ENCODE results near the gene SS18. TPM values are rescaled to one million over a fixed set of nuclear protein-coding genes. Genes with fewer than 3 reads are reported as not detected.

Gene SS18
- total RNA-seq, 4 donors from 2014 or later, result 125 to 188 (median 151) TPM

GRCh38 chr18:26089293-26090129 is 902 bp downstream of the SS18 start:
- intact Hi-C loops (cut with DNase I), result loop anchor here (10.0 kb wide), 1 partner anchor 135 kb away; the partner anchor contains the start of gene TAF4B
- Histone ChIP-seq H3K27ac (peak overlapping the region; percentile 92 to 95 (median 95)), H3K4me3 (replicated peaks in 1 of 3) (peak overlapping the region; percentile 68 to 95 (median 94)), H3K27me3 (no peaks in the 10 kb centered on the region), H3K9me3 (no peaks in the 10 kb centered on the region), H3K4me1 (peaks cover 14 to 15% of the 10 kb centered on the region in 2 donors), H3K36me3 (peaks cover 4 to 11% of the 10 kb centered on the region in 2 donors)
- 4 to 5% methylated on average over 16 to 21 of the region's 35 CpGs for WGBS, 2 donors
- no peak for DNase-seq
- no peak for TF ChIP-seq POLR2A (IDR thresholded peaks at IDR 0.05)
- TF ChIP-seq CTCF (IDR thresholded peaks at IDR 0.05), result no peak

GRCh38 chr18:26088487-26088886 is 1.9 kb downstream of the SS18 start:
- Histone ChIP-seq H3K27me3 (no peaks in the 10 kb centered on the region), H3K36me3 (peaks cover 6 to 11% of the 10 kb centered on the region in 2 donors), H3K4me1 (peaks cover 14 to 15% of the 10 kb centered on the region in 2 donors), H3K9me3 (no peaks in the 10 kb centered on the region), H3K27ac (no peak overlapping the region), H3K4me3 (replicated peaks in 1 of 3) (no peak overlapping the region)
- TF ChIP-seq CTCF (IDR thresholded peaks at IDR 0.05) (no peak), POLR2A (IDR thresholded peaks at IDR 0.05) (no peak)
- WGBS, 2 donors, result 52 to 66% methylated on average over 3 of the region's 3 CpGs
- intact Hi-C loops (cut with DNase I), result no loop called here
- no peak for DNase-seq

GRCh38 chr18:26086959-26087358 is 3.5 kb downstream of the SS18 start:
- TF ChIP-seq POLR2A (IDR thresholded peaks at IDR 0.05), result no peak
- TF ChIP-seq CTCF (IDR thresholded peaks at IDR 0.05), result no peak
- intact Hi-C loops (cut with DNase I), result no loop called here
- no peaks in the 10 kb centered on the region for H3K9me3 ChIP-seq
- DNase-seq, result no peak
- no peak overlapping the region for H3K4me3 ChIP-seq (replicated peaks in 1 of 3)
- H3K4me1 ChIP-seq, result peaks cover 14 to 15% of the 10 kb centered on the region in 2 donors
- H3K27me3 ChIP-seq, result no peaks in the 10 kb centered on the region
- no peak overlapping the region for H3K27ac ChIP-seq
- WGBS, 2 donors, result 90 to 96% methylated on average over 6 of the region's 6 CpGs
- H3K36me3 ChIP-seq, result peaks cover 6 to 11% of the 10 kb centered on the region in 2 donors

GRCh38 chr18:26085056-26085455 is 5.4 kb downstream of the SS18 start:
- 92 to 94% methylated on average over 5 of the region's 5 CpGs for WGBS, 2 donors
- Histone ChIP-seq H3K27ac (no peak overlapping the region), H3K4me3 (replicated peaks in 1 of 3) (no peak overlapping the region), H3K9me3 (no peaks in the 10 kb centered on the region), H3K27me3 (no peaks in the 10 kb centered on the region), H3K4me1 (peaks cover 14 to 15% of the 10 kb centered on the region in 2 donors), H3K36me3 (peaks cover 6 to 13% of the 10 kb centered on the region in 2 donors)
- DNase-seq, result no peak
- TF ChIP-seq CTCF (IDR thresholded peaks at IDR 0.05) (no peak), POLR2A (IDR thresholded peaks at IDR 0.05) (no peak)
- intact Hi-C loops (cut with DNase I), result no loop called here

GRCh38 chr18:26083099-26083498 is 7.3 kb downstream of the SS18 start:
- DNase-seq, result no peak
- Histone ChIP-seq H3K27me3 (no peaks in the 10 kb centered on the region), H3K9me3 (no peaks in the 10 kb centered on the region), H3K4me3 (replicated peaks in 1 of 3) (no peak overlapping the region), H3K4me1 (peaks cover 2 to 6% of the 10 kb centered on the region in 2 donors), H3K36me3 (peaks cover 6 to 13% of the 10 kb centered on the region in 2 donors), H3K27ac (no peak overlapping the region)
- WGBS, 2 donors, result 91 to 97% methylated on average over 3 of the region's 3 CpGs
- intact Hi-C loops (cut with DNase I), result no loop called here
- no peak for TF ChIP-seq CTCF (IDR thresholded peaks at IDR 0.05)
- TF ChIP-seq POLR2A (IDR thresholded peaks at IDR 0.05), result no peak
